GM12878 (cell line): ENCODE measurements around the gene MEF2C.

Experiments
- BMI1 ChIP-seq: fragments of 450-650 bp; IDR thresholded peaks from 2 replicates; pipeline ENCODE4 v1.6.1; 2016; ENCODE audit warnings: mild to moderate bottlenecking, moderate library complexity, borderline replicate concordance
- NR2C2 ChIP-seq: IDR thresholded peaks from 2 replicates; pipeline ENCODE4 v1.6.1; 2011; ENCODE audit warnings: borderline replicate concordance, low read depth; ENCODE audit not compliant: control insufficient read depth, insufficient read length
- POLR2A ChIP-seq: IDR thresholded peaks from 2 replicates; pipeline ENCODE4 v1.6.1; 2011; ENCODE audit warnings: low read depth, mild to moderate bottlenecking, low read length
- RAD21 ChIP-seq: IDR thresholded peaks from 2 replicates; pipeline ENCODE4 v1.6.1; 2011; ENCODE audit warnings: mild to moderate bottlenecking, low read depth, low read length, moderate library complexity; ENCODE audit not compliant: insufficient read depth
- TAF1 ChIP-seq: IDR thresholded peaks from 2 replicates; pipeline ENCODE4 v1.6.1; 2011; ENCODE audit warnings: mild to moderate bottlenecking, low read depth, low read length, borderline replicate concordance
- YY1 ChIP-seq: IDR thresholded peaks from 2 replicates; pipeline ENCODE4 v1.6.1; 2011; ENCODE audit warnings: low read depth, mild to moderate bottlenecking, low read length
- ZNF274 ChIP-seq: IDR thresholded peaks from one replicate; pipeline ENCODE4 v1.8.0; 2011; ENCODE audit not compliant: insufficient read length, insufficient read depth
- TF ChIP-seq, protein P1 (sequence below), 3 experiments: IDR thresholded peaks in 2 of 3; conservative IDR thresholded peaks in 1 of 3; 2 replicates each; pipeline ENCODE4 v1.5.1; 2011; ENCODE audit warnings: low read depth in 3 of 3, low read length in 3 of 3, mild to moderate bottlenecking in 3 of 3, control low read depth in 2 of 3, moderate library complexity in 2 of 3, inconsistent platforms in 1 of 3, mixed read lengths in 1 of 3; ENCODE audit not compliant: control insufficient read depth in 2 of 3, insufficient read depth in 1 of 3; ENCODE audit errors: extremely low read depth in 1 of 3
- TF ChIP-seq, protein P2 (sequence below): IDR thresholded peaks from 2 replicates; pipeline ENCODE4 v1.6.1; 2011; ENCODE audit warnings: low read depth, mild to moderate bottlenecking, low read length, moderate library complexity, borderline replicate concordance; ENCODE audit errors: extremely low read depth

DNA sequence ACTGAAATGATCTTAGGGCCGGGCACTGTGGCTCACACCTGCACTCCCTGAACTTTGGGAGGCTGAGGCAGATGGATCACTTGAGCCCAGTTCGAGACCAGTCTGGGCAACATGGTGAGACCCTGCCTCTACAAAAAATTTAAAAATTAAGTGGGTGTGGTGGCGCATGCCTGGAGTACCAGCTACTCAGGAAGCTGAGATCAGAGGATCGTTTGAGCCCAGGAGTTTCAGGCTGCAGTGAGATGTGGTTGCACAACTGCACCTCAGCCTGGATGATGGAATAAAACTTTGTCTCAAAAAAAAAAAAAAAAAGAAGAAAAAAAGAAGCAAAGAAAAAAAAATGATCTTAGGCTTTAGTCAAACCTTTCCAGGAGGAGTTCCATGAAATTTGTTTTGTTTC is 41.8 kb downstream of the MEF2C start:
- TF ChIP-seq, protein P1, sequence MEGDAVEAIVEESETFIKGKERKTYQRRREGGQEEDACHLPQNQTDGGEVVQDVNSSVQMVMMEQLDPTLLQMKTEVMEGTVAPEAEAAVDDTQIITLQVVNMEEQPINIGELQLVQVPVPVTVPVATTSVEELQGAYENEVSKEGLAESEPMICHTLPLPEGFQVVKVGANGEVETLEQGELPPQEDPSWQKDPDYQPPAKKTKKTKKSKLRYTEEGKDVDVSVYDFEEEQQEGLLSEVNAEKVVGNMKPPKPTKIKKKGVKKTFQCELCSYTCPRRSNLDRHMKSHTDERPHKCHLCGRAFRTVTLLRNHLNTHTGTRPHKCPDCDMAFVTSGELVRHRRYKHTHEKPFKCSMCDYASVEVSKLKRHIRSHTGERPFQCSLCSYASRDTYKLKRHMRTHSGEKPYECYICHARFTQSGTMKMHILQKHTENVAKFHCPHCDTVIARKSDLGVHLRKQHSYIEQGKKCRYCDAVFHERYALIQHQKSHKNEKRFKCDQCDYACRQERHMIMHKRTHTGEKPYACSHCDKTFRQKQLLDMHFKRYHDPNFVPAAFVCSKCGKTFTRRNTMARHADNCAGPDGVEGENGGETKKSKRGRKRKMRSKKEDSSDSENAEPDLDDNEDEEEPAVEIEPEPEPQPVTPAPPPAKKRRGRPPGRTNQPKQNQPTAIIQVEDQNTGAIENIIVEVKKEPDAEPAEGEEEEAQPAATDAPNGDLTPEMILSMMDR (IDR thresholded peaks at IDR 0.05 in 2 of 3, conservative IDR thresholded peaks at IDR 0.05 in 1 of 3; ENCODE audit: control insufficient read depth in 2 of 3, extremely low read depth in 1 of 3, insufficient read depth in 1 of 3, low read depth in 3 of 3, low read length in 3 of 3): no peak
- TF ChIP-seq TAF1: no peak
- no peak for TF ChIP-seq NR2C2
- TF ChIP-seq BMI1: no peak
- TF ChIP-seq, protein P2, sequence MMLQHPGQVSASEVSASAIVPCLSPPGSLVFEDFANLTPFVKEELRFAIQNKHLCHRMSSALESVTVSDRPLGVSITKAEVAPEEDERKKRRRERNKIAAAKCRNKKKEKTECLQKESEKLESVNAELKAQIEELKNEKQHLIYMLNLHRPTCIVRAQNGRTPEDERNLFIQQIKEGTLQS: no peak
- no peak for TF ChIP-seq YY1
- no peak for TF ChIP-seq RAD21
- no peak for TF ChIP-seq POLR2A
- no peak for TF ChIP-seq ZNF274
